SK-N-SH (cell line): ENCODE results near the gene DIAPH1.

Source experiments
- CHD2 ChIP-seq: fragments of 150-350 bp; IDR thresholded peaks from 2 replicates; pipeline ENCODE4 v1.6.1; 2018; ENCODE audit warnings: low read length; ENCODE audit not compliant: partially characterized antibody
- EP300 ChIP-seq, 2 experiments: IDR thresholded peaks; 2 replicates each; pipeline versions ENCODE4 v1.4.0 to v1.6.1; 2012; ENCODE audit warnings: borderline replicate concordance in 1 of 2, low read depth in 1 of 2, low read length in 1 of 2
- POLR2AphosphoS5 ChIP-seq: IDR thresholded peaks from 2 replicates; pipeline ENCODE4 v1.6.1; 2012; ENCODE audit warnings: low read depth, low read length
- RFX5 ChIP-seq: IDR thresholded peaks from 2 replicates; pipeline ENCODE4 v1.6.1; 2012; ENCODE audit warnings: mild to moderate bottlenecking, improper control_type of control experiment, low read length
- RXRA ChIP-seq: IDR thresholded peaks from 2 replicates; pipeline ENCODE4 v1.4.0; 2012; ENCODE audit warnings: low read depth, mild to moderate bottlenecking, borderline replicate concordance
- SIN3A ChIP-seq: IDR thresholded peaks from 2 replicates; pipeline ENCODE4 v1.6.1; 2012; ENCODE audit warnings: low read depth, mild to moderate bottlenecking, low read length, moderate library complexity, borderline replicate concordance
- TAF1 ChIP-seq: IDR thresholded peaks from 2 replicates; pipeline ENCODE4 v1.6.1; 2012; ENCODE audit warnings: low read depth, mild to moderate bottlenecking, low read length, moderate library complexity, borderline replicate concordance
- USF2 ChIP-seq: fragments of 150-350 bp; IDR thresholded peaks from 2 replicates; pipeline ENCODE4 v1.6.1; 2017; ENCODE audit warnings: antibody characterized with exemption, low read length, low read depth, borderline replicate concordance
- TF ChIP-seq, protein P1 (sequence below): fragments of 200-600 bp; sonication (generic); IDR thresholded peaks from 2 replicates; pipeline ENCODE4 v1.6.1; 2017; ENCODE audit warnings: antibody characterized with exemption, mild to moderate bottlenecking, moderate library complexity

DNA sequence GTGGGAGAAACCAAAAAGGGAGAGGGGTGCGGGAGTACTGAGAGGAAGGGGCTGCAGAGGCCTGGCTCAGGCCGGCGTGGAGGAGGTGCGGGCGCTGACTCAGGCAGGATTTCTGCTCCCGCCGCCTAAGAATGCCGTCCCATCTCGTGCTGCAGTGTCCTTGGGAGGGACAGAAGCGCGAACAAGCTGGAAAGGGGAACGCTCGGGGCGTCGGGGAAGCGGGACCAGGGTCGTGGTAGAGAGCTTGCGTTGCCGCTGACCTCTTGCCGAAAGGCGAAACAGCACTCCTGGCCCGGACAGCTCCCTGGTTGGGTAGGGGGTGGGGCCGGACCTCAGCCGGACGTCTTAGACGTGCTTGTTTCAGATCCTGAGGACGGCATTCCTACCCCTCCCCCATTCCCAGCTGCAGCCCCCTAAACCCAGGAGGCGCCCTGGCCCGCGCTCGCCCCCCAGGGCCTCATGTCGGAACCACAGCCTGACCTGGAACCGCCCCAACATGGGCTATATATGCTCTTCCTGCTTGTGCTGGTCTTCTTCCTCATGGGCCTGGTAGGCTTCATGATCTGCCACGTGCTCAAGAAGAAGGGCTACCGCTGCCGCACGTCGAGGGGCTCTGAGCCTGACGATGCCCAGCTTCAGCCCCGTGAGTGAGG is 19.1 kb upstream of the DIAPH1 start:
- TF ChIP-seq, protein P1, sequence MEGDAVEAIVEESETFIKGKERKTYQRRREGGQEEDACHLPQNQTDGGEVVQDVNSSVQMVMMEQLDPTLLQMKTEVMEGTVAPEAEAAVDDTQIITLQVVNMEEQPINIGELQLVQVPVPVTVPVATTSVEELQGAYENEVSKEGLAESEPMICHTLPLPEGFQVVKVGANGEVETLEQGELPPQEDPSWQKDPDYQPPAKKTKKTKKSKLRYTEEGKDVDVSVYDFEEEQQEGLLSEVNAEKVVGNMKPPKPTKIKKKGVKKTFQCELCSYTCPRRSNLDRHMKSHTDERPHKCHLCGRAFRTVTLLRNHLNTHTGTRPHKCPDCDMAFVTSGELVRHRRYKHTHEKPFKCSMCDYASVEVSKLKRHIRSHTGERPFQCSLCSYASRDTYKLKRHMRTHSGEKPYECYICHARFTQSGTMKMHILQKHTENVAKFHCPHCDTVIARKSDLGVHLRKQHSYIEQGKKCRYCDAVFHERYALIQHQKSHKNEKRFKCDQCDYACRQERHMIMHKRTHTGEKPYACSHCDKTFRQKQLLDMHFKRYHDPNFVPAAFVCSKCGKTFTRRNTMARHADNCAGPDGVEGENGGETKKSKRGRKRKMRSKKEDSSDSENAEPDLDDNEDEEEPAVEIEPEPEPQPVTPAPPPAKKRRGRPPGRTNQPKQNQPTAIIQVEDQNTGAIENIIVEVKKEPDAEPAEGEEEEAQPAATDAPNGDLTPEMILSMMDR: no peak; the same call in 1 of the 2 replicates
- TF ChIP-seq USF2 (no peak), EP300 (IDR thresholded peaks at IDR 0.05; ENCODE audit: borderline replicate concordance in 1 of 2, low read depth in 1 of 2, low read length in 1 of 2) (no peak), RFX5 (no peak), SIN3A (no peak), RXRA (no peak), TAF1 (no peak), CHD2 (no peak), POLR2AphosphoS5 (no peak)
